HG03457 (cell line): ENCODE data around the gene PIK3C2B.
A peak's percentile ranks its signal among the peaks of the same experiment; 100 is the strongest.
"Not testable (repeated sequence)": the region's sequence is repeated elsewhere in the genome, so short reads cannot be mapped to it uniquely, and the experiment has no call there.

Source experiments
- ATAC-seq: cut with Tn5 transposase; IDR thresholded peaks from one replicate; pipeline ENCODE4 v1.9.1; 2021; ENCODE audit warnings: moderate number of reproducible peaks; ENCODE audit not compliant: unreplicated experiment

PIK3C2B gene

GRCh38 chr1:204494281-204495077, at the start of gene PIK3C2B:
PIK3C2B (minus strand) TSS chr1:204494805; CDS start chr1:204469802, 25,003 bp downstream.
- ATAC-seq = peak; percentile 51

- no peak for ATAC-seq
These were observed 49.7 kb upstream of the PIK3C2B start for GRCh38 chr1:204544321-204544720.

GRCh38 chr1:204541626-204542025, 47.0 kb upstream of the PIK3C2B start:
- no peak for ATAC-seq

- no peak for ATAC-seq
These were observed 38.2 kb upstream of the PIK3C2B start for GRCh38 chr1:204532832-204533231.

- peak; percentile 71 for ATAC-seq
These were observed 36.3 kb upstream of the PIK3C2B start for GRCh38 chr1:204530932-204531331.

GRCh38 chr1:204529371-204529895, 34.8 kb upstream of the PIK3C2B start:
- ATAC-seq = no peak

- ATAC-seq = no peak
These were observed 34.1 kb upstream of the PIK3C2B start for GRCh38 chr1:204528677-204529076.

- ATAC-seq = no peak
These were observed 33.6 kb upstream of the PIK3C2B start for GRCh38 chr1:204528241-204528640.

GRCh38 chr1:204524986-204525385, 30.4 kb upstream of the PIK3C2B start:
- ATAC-seq = no peak

GRCh38 chr1:204523605-204524215, 29.1 kb upstream of the PIK3C2B start:
- no peak for ATAC-seq

- ATAC-seq = not testable (repeated sequence)
These were observed 27.4 kb upstream of the PIK3C2B start for GRCh38 chr1:204521941-204522521.

- ATAC-seq = no peak
These were observed 26.5 kb upstream of the PIK3C2B start for GRCh38 chr1:204520834-204521709.

- not testable (repeated sequence) for ATAC-seq
These were observed 22.8 kb upstream of the PIK3C2B start for GRCh38 chr1:204517382-204517781.

GRCh38 chr1:204516180-204516879, 21.7 kb upstream of the PIK3C2B start, which contains the start of gene MDM4:
MDM4 (plus strand) TSS chr1:204516406; CDS start chr1:204525519, 9,113 bp downstream.
- ATAC-seq = peak; percentile 60

- ATAC-seq = no peak
These were observed 20.2 kb upstream of the PIK3C2B start for GRCh38 chr1:204514828-204515227.

GRCh38 chr1:204513117-204513716, 18.6 kb upstream of the PIK3C2B start:
- ATAC-seq = no peak

GRCh38 chr1:204511366-204511765, 16.8 kb upstream of the PIK3C2B start:
- no peak for ATAC-seq

GRCh38 chr1:204509186-204509635, 14.6 kb upstream of the PIK3C2B start:
- ATAC-seq = no peak

GRCh38 chr1:204507317-204508105, 12.9 kb upstream of the PIK3C2B start:
- no peak for ATAC-seq
